ENCODE measurements around the gene VANGL1.
A peak's percentile ranks its signal among the peaks of the same experiment; 100 is the strongest.

Gene VANGL1

DNA sequence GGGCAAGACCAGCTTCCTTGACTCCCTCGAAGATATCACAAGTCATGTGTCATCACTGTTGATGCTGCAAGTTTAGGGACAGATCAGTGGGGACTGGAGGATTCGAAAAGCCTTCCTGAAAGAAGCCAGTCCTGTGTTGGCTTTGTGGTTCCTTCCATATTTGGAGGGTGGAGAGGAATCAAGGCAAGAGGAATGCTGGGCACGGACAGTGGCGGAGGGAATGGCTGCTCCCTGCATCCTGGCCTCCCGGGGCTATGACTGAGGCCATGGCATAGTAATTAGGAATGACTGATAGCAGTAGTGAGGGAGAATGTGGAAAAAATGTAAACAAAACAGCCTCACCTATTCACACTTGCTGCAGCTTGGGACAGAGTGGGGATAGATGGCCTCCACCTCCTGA lies 36.4 kb downstream of the VANGL1 start:
- Histone ChIP-seq H3K27me3 (ENCODE audit: low read depth) (no peaks in the 10 kb centered on the region), H3K4me3 (no peak overlapping the region), H3K9me3 (no peaks in the 10 kb centered on the region), H3K36me3 (replicated peaks) (no peaks in the 10 kb centered on the region; the same call in 1 of the 2 replicates), H3K4me1 (peaks cover 11% of the 10 kb centered on the region)
- in situ Hi-C loops (cut with MboI; ENCODE audit: low sequenced_read_pairs) = no loop called here
- no peak for DNase-seq (ENCODE audit: low spot score in 2 of 2)

DNA sequence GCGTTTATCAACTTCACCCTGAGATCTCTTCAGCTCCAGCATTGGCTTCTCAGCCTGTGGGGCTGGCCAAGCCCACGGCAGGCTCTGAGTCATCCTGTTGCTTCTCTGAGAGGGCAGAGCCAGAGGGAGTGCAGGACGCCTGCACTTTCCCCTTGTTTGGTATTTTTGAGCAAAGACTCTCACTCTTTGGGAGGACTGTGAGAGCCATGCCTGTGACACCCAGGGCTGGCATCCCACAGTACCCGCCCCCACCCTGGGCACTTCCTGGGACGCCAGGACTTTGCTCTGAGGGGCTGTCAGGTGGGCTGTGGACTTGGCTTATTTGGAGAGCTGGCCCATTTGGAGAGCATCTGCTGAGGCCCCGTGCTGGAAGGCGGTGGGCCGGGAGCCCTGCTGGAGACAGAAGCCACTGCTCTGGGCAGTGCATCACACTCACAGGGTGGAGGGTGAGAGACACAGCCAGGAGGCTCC lies 37.4 kb downstream of the VANGL1 start:
- H3K4me3 ChIP-seq = no peak overlapping the region
- no peak for DNase-seq (ENCODE audit: low spot score in 2 of 2)
- in situ Hi-C loops (cut with MboI; ENCODE audit: low sequenced_read_pairs) = no loop called here
- H3K4me1 ChIP-seq = peaks cover 11% of the 10 kb centered on the region
- no peaks in the 10 kb centered on the region for H3K9me3 ChIP-seq
- H3K27me3 ChIP-seq (ENCODE audit: low read depth) = no peaks in the 10 kb centered on the region
- H3K36me3 ChIP-seq (replicated peaks) = peaks cover under 1% of the 10 kb centered on the region

DNA sequence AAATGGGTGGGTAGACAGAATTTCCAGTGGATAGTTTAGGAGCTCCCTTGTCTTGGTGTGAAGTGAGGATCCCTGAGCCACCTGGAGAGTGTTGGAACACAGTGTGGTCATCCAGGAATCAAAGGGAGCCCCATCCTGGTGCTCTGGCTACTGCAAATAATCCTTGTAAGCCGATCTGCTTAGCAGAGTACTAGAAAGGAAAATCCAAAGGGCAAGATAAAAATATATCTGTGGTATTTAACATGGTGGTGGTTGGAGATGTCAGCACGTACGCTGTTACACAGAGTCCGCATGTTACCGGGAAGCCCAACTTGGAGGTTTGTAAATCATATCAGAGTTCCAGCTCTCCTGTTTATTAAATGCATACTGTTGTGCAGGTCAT lies 39.0 kb downstream of the VANGL1 start:
- peaks cover 8% of the 10 kb centered on the region for H3K36me3 ChIP-seq (replicated peaks)
- DNase-seq (ENCODE audit: low spot score in 2 of 2) = no peak
- in situ Hi-C loops (cut with MboI; ENCODE audit: low sequenced_read_pairs) = no loop called here
- no peak overlapping the region for H3K4me3 ChIP-seq
- H3K9me3 ChIP-seq = no peaks in the 10 kb centered on the region
- H3K27me3 ChIP-seq (ENCODE audit: low read depth) = no peaks in the 10 kb centered on the region
- H3K4me1 ChIP-seq = peaks cover 11% of the 10 kb centered on the region

DNA sequence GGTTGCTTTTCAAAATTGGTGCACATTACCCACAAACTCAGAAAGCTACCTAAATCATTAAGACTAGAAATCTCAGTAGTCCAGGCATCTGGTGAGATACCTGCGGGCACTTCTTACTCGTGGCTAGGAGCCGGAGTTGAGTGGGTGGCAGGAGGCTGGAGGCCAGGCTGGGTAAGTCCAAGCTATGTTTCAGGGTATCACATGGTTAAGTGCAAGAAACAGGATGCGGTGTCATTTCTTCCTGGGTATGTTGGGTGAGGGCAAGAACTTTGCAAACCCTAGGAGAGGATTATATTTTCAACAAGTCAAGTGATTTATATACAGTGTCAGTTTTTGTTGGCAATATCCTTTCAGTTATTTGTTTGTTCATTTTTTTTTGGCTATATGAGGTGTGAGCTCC lies 41.0 kb downstream of the VANGL1 start:
- H3K4me3 ChIP-seq = no peak overlapping the region
- DNase-seq (ENCODE audit: low spot score in 2 of 2) = no peak
- H3K36me3 ChIP-seq (replicated peaks) = peaks cover 8% of the 10 kb centered on the region
- H3K9me3 ChIP-seq = no peaks in the 10 kb centered on the region
- in situ Hi-C loops (cut with MboI; ENCODE audit: low sequenced_read_pairs) = no loop called here
- H3K27me3 ChIP-seq (ENCODE audit: low read depth) = no peaks in the 10 kb centered on the region
- H3K4me1 ChIP-seq = no peaks in the 10 kb centered on the region

DNA sequence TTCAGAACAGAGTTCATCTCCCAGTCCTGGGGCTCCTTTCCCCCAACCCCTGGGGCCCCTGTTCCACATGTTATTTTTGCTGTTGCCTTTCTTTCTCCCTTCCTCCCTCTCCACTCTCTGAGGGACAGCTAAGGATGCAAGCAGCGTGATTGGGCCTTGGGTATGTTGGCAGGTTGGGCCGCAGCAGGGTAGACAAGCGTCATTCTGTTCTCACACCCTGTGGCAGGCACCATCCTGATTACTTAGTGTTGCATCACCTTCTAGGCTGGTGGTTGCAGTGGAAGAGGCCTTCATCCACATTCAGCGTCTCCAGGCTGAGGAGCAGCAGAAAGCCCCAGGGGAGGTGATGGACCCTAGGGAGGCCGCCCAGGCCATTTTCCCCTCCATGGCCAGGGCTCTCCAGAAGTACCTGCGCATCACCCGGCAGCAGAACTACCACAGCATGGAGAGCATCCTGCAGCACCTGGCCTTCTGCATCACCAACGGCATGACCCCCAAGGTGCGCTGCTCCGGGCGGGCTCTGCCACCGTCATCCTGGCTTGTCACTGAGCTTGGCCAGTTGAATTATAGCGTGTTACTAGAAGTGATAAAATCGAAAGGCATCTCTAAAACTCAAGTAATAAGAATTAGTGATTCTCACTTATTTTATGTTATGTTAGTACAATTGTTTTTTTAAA lies 43.4 kb downstream of the VANGL1 start:
- Histone ChIP-seq H3K4me3 (no peak overlapping the region), H3K27me3 (ENCODE audit: low read depth) (no peaks in the 10 kb centered on the region), H3K4me1 (no peaks in the 10 kb centered on the region), H3K36me3 (replicated peaks) (peaks cover 8% of the 10 kb centered on the region), H3K9me3 (no peaks in the 10 kb centered on the region)
- in situ Hi-C loops (cut with MboI; ENCODE audit: low sequenced_read_pairs) = no loop called here
- no peak for DNase-seq (ENCODE audit: low spot score in 2 of 2)

DNA sequence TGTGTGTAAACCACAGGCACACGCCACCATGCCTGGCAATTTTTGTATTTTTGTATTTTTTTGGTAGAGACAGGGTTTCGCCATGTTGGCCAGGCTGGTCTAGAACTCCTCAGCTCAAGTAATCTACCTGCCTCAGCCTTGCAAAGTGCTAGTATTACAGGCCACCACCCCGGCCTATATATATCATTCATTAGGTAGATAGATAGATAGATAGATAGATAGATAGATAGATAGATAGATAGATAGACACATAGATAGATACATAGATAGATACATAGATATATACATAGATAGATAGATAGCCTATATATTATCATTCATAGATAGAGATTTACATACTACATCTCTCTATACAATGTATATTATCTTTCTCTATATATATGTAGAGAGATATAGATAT lies 46.0 kb downstream of the VANGL1 start:
- Histone ChIP-seq H3K4me1 (no peaks in the 10 kb centered on the region), H3K4me3 (no peak overlapping the region), H3K36me3 (replicated peaks) (peaks cover 13% of the 10 kb centered on the region), H3K27me3 (ENCODE audit: low read depth) (no peaks in the 10 kb centered on the region), H3K9me3 (no peaks in the 10 kb centered on the region)
- no peak for DNase-seq (ENCODE audit: low spot score in 2 of 2)
- in situ Hi-C loops (cut with MboI; ENCODE audit: low sequenced_read_pairs) = no loop called here

DNA sequence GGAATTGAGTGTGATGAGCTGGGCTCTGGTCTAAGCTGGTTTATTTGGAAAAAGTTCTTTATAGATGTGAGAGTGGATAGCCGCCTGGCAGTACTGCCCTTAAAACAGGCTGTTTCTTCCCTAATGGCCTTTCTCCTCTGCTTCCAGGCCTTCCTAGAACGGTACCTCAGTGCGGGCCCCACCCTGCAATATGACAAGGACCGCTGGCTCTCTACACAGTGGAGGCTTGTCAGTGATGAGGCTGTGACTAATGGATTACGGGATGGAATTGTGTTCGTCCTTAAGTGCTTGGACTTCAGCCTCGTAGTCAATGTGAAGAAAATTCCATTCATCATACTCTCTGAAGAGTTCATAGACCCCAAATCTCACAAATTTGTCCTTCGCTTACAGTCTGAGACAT lies 49.2 kb downstream of the VANGL1 start:
- 0 out of 2 replicates have a peak, but pooled peaks cover 5% of the 10 kb centered on the region for H3K36me3 ChIP-seq (replicated peaks)
- DNase-seq (ENCODE audit: low spot score in 2 of 2) = no peak
- no peaks in the 10 kb centered on the region for H3K9me3 ChIP-seq
- H3K4me1 ChIP-seq = peaks cover 12% of the 10 kb centered on the region
- in situ Hi-C loops (cut with MboI; ENCODE audit: low sequenced_read_pairs) = no loop called here
- no peaks in the 10 kb centered on the region for H3K27me3 ChIP-seq (ENCODE audit: low read depth)
- H3K4me3 ChIP-seq = no peak overlapping the region

DNA sequence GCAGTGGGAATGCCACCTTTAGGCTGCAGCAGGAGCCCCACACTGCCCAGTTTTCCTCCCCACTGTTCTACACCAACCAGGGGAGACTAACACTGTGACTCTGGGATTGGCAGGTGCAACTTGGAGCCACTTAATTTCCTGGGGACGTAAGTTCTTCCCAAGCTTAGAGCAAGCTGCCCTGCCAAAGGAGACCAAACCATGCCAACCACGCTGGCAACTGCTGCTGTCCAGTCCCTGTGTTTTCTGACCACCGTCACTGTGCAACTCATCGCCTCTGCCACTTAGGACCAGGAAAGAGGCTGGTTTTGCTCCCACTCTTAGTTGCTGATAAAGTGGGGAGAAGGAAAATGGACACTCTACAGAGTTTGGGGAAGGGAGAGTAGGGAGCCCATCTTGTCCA lies 50.5 kb downstream of the VANGL1 start:
- 0 out of 2 replicates have a peak, but pooled peaks cover 5% of the 10 kb centered on the region for H3K36me3 ChIP-seq (replicated peaks)
- no peaks in the 10 kb centered on the region for H3K9me3 ChIP-seq
- peaks cover 12% of the 10 kb centered on the region for H3K4me1 ChIP-seq
- no peaks in the 10 kb centered on the region for H3K27me3 ChIP-seq (ENCODE audit: low read depth)
- no peak overlapping the region for H3K4me3 ChIP-seq
- no peak for DNase-seq (ENCODE audit: low spot score in 2 of 2)
- in situ Hi-C loops (cut with MboI; ENCODE audit: low sequenced_read_pairs) = no loop called here

DNA sequence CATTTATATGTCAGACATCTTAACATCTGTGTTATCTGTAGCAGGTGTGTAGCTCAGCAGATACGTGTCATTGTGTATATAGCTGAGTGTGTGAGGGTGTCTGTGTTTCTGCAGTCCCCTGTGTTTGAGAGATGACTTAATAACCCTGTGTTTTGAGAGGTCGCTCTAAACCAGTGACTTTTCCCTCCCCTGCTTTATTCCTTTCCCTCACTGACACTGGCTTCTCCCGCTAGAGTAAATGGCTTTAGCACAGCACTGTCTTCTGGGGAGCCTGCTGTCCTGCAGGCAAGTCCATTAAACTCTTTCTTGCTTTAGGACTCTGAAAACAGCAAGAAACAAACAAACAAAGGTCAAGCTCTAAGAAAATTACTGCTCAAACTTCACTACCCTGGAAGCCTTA lies 53.0 kb downstream of the VANGL1 start:
- H3K27me3 ChIP-seq (ENCODE audit: low read depth) = no peaks in the 10 kb centered on the region
- H3K4me3 ChIP-seq = no peak overlapping the region
- no peak for DNase-seq (ENCODE audit: low spot score in 2 of 2)
- in situ Hi-C loops (cut with MboI; ENCODE audit: low sequenced_read_pairs) = no loop called here
- 0 out of 2 replicates have a peak, but pooled peaks cover 5% of the 10 kb centered on the region for H3K36me3 ChIP-seq (replicated peaks)
- peaks cover 12% of the 10 kb centered on the region for H3K4me1 ChIP-seq
- no peaks in the 10 kb centered on the region for H3K9me3 ChIP-seq

DNA sequence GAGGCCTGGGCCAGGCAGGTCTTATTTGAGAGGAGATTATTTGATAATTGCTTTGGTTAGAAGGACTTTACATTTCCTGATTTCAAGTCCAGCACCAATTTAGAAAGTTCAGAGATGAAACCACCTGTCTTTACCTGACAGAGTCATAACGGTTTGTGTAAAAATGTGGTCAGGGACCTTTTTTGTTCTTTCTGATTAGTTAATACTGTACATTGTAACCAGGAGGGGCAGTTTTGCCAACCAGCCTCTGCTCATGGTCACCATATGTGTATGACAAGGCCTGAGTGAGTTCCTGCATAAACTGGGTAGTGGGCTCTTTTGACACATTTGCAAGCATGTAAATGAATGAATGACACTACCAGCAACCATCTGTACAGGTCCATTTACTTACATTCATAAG lies 55.8 kb downstream of the VANGL1 start:
- no peak for DNase-seq (ENCODE audit: low spot score in 2 of 2)
- Histone ChIP-seq H3K9me3 (no peaks in the 10 kb centered on the region), H3K36me3 (replicated peaks) (no peaks in the 10 kb centered on the region), H3K4me1 (peaks cover 12% of the 10 kb centered on the region), H3K27me3 (ENCODE audit: low read depth) (no peaks in the 10 kb centered on the region), H3K4me3 (no peak overlapping the region)
- in situ Hi-C loops (cut with MboI; ENCODE audit: low sequenced_read_pairs) = no loop called here

DNA sequence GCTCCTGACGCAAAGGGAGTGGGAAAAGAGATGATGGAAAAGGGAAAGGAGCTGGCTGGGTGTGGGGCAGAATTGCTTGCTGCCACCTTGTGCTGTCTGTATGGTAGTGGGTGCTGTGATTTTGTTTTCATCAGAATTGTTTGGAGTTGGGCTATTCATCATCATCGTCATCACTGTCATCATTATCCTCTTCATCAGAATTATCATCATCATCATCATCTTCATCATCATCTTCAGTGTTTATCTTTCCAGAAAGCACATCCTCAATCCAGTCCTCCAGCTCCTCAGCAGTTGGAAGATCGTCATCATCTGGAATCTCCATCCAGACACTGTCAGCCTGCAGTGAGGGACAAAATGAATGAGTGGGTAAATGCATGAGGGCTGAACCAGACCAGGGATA lies 59.3 kb downstream of the VANGL1 start:
- peaks cover 11% of the 10 kb centered on the region for H3K4me1 ChIP-seq
- no peaks in the 10 kb centered on the region for H3K36me3 ChIP-seq (replicated peaks)
- H3K9me3 ChIP-seq = no peaks in the 10 kb centered on the region
- no peak for DNase-seq (ENCODE audit: low spot score in 2 of 2)
- H3K4me3 ChIP-seq = no peak overlapping the region
- in situ Hi-C loops (cut with MboI; ENCODE audit: low sequenced_read_pairs) = loop anchor here (25.0 kb wide), 1 partner anchor 89 kb away; no protein-coding TSS in a partner anchor
- no peaks in the 10 kb centered on the region for H3K27me3 ChIP-seq (ENCODE audit: low read depth)

DNA sequence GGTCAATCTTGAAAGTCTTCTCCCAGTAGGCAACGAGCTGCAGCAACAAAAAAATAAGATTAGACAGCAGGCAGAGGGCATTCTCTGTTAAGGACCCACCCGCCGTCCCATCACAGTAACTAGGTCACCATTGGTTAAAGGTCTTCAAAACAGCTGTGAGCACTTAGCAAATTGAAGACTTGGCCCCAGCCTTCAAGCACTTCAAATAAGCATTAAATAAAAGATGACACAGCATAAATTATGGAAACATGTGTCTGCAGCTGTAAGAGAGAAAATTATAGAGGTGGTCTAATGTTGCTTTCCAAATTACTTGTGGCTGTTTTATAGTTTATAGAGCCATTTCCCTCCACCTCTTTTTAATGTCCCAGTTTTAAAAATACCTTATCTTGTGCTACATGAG lies 61.2 kb downstream of the VANGL1 start:
- Histone ChIP-seq H3K9me3 (no peaks in the 10 kb centered on the region), H3K36me3 (replicated peaks) (no peaks in the 10 kb centered on the region), H3K4me1 (peaks cover 18% of the 10 kb centered on the region), H3K27me3 (ENCODE audit: low read depth) (no peaks in the 10 kb centered on the region), H3K4me3 (no peak overlapping the region)
- in situ Hi-C loops (cut with MboI; ENCODE audit: low sequenced_read_pairs) = loop anchor here (25.0 kb wide), 1 partner anchor 91 kb away; no protein-coding TSS in a partner anchor
- DNase-seq (ENCODE audit: low spot score in 2 of 2) = no peak

DNA sequence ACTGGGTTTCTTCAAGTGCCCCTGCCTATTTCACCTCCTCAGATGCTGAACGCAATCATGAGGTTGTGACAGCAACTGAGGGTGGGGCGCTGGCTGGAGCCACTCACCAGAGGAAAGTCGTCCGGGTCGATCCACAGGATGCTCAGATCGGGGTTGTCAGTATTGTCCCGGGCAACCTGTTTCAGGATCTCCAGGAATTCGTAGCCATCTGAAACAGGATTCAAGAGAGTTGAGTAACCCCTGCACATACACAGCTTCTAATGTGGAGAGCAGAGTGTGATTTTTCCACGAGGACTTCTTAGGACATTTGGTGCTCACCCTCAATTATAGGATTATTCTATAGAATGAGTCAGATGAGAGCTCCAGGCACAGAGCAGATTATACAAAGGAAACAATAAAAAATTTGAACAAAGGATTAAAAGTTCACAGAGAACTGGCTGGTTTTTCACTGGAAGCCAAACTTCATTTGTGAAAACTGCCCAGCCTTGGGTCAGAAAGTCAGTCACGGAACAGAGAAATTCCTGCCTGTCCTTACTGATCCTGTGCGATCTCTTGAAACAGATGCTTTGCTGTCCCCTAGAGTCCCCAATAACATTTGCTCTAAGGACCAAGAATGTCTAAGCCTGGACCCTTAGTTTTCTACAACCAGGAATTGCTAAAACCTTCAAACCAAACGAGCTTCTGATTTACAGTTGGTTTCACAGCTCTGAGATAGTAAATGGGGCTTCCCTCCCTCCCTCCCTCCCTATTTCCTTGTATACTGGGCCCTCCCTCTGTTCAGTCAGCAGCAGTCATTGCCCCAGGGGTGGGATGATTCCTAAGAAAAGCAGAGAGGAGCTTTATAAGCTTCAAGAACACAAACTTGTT lies 63.5 kb downstream of the VANGL1 start:
- H3K9me3 ChIP-seq = no peaks in the 10 kb centered on the region
- no peaks in the 10 kb centered on the region for H3K27me3 ChIP-seq (ENCODE audit: low read depth)
- no peak overlapping the region for H3K4me3 ChIP-seq
- H3K4me1 ChIP-seq = peaks cover 18% of the 10 kb centered on the region
- in situ Hi-C loops (cut with MboI; ENCODE audit: low sequenced_read_pairs) = loop anchor here (25.0 kb wide), 1 partner anchor 93 kb away; no protein-coding TSS in a partner anchor
- no peaks in the 10 kb centered on the region for H3K36me3 ChIP-seq (replicated peaks)
- DNase-seq (ENCODE audit: low spot score in 2 of 2) = peak; percentile 65 to 94

DNA sequence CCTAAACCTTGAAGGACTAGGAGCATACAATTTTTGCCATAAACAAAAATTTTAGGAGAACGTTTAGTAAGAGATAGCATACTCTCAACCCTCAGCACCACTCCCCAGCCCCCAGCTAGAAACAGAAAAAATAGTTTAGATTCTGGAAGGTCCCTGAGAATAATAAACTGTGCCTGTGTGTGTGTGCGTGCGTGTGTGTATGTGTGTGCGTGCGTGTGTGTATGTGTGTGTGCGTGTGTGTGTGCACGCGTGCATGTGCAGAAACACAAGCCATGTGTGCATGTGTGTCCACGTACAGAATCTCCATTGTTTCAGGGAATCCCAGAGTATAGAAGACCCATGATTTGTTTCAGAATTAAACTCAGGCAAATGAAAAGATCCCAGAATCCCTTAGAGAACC lies 64.2 kb downstream of the VANGL1 start:
- no peak overlapping the region for H3K4me3 ChIP-seq
- in situ Hi-C loops (cut with MboI; ENCODE audit: low sequenced_read_pairs) = loop anchor here (25.0 kb wide), 1 partner anchor 94 kb away; no protein-coding TSS in a partner anchor
- peaks cover 18% of the 10 kb centered on the region for H3K4me1 ChIP-seq
- no peaks in the 10 kb centered on the region for H3K27me3 ChIP-seq (ENCODE audit: low read depth)
- no peak for DNase-seq (ENCODE audit: low spot score in 2 of 2)
- H3K9me3 ChIP-seq = no peaks in the 10 kb centered on the region
- H3K36me3 ChIP-seq (replicated peaks) = no peaks in the 10 kb centered on the region
